OCI-LY7 (cell line): ENCODE results near the gene PDE9A.

ENCODE experiments used
- CTCF ChIP-seq: fragments of 200-600 bp; sonication (generic); conservative IDR thresholded peaks from 2 replicates; pipeline ENCODE4 v1.5.1; 2014; ENCODE audit warnings: mild to moderate bottlenecking, antibody characterized with exemption, low read length, moderate library complexity, mixed read lengths
- EZH2phosphoT487 ChIP-seq: fragments of 200-600 bp; sonication (generic); IDR thresholded peaks from 2 replicates; pipeline ENCODE4 v1.6.1; 2018; ENCODE audit warnings: low read depth, borderline replicate concordance, mild to moderate bottlenecking, mixed run types, antibody characterized with exemption, low read length, moderate library complexity, mixed read lengths

- TF ChIP-seq CTCF (no peak), EZH2phosphoT487 (no peak)
Observed at GRCh38 chr21:42724226-42724920, 71.0 kb downstream of the PDE9A start.
